Glutamatergic neuron (in vitro differentiated cells): ENCODE data around the gene C16orf78. TPM values are rescaled to one million over a fixed set of nuclear protein-coding genes. Genes with fewer than 3 reads are reported as not detected.

Source experiments
- DNase-seq: peaks from one replicate; pipeline ENCODE4 v3.0.0; 2022
- H3K27ac Mint-ChIP-seq: one replicate; pipeline ENCODE4 v1.8.0; 2020; ENCODE audit warnings: mild to moderate bottlenecking, mixed read lengths, inconsistent platforms; ENCODE audit not compliant: unreplicated experiment
- H3K27me3 Mint-ChIP-seq: one replicate; pipeline ENCODE4 v1.8.0; 2020; ENCODE audit warnings: mild to moderate bottlenecking, moderate library complexity, mixed read lengths, inconsistent platforms; ENCODE audit not compliant: unreplicated experiment
- H3K36me3 Mint-ChIP-seq: one replicate; pipeline ENCODE4 v1.8.0; 2020; ENCODE audit warnings: mild to moderate bottlenecking, mixed read lengths, inconsistent platforms; ENCODE audit not compliant: unreplicated experiment
- H3K4me1 Mint-ChIP-seq: one replicate; pipeline ENCODE4 v1.8.0; 2020; ENCODE audit warnings: mild to moderate bottlenecking, low read depth, mixed read lengths, inconsistent platforms; ENCODE audit not compliant: unreplicated experiment
- H3K4me3 Mint-ChIP-seq: one replicate; pipeline ENCODE4 v1.8.0; 2020; ENCODE audit warnings: mild to moderate bottlenecking, mixed read lengths, inconsistent platforms; ENCODE audit not compliant: unreplicated experiment
- H3K9me3 Mint-ChIP-seq: one replicate; pipeline ENCODE4 v1.8.0; 2020; ENCODE audit warnings: mild to moderate bottlenecking, moderate library complexity, mixed read lengths, inconsistent platforms; ENCODE audit not compliant: unreplicated experiment
- total RNA-seq: library from RNA; stranded (reverse); fragmentation: NEBNext Ultra II Directional; extraction: Animal tissue kit (Norgen Biotek cat#: 25700); gene quantifications from one replicate; pipeline ENCODE4 v1.2.1, GENCODE V29; 2021; ENCODE audit not compliant: unreplicated experiment
- TF ChIP-seq, protein P1 (sequence below): fragments of 200-600 bp; sonication (generic); IDR thresholded peaks from one replicate; pipeline ENCODE4 v1.5.0; 2021; ENCODE audit not compliant: partially characterized antibody, unreplicated experiment

C16orf78 gene
- total RNA-seq, 1 donor from 2014 or later: not detected

GRCh38 chr16:49419006-49419405 lies 45.4 kb downstream of the C16orf78 start:
- Mint-ChIP-seq H3K27me3 (peaks cover 4% of the 10 kb centered on the region), H3K4me1 (peaks cover 10% of the 10 kb centered on the region)
- no peak for DNase-seq

GRCh38 chr16:49419862-49420261 lies 46.3 kb downstream of the C16orf78 start:
- H3K36me3 Mint-ChIP-seq: peaks cover 4% of the 10 kb centered on the region
- TF ChIP-seq, protein P1, sequence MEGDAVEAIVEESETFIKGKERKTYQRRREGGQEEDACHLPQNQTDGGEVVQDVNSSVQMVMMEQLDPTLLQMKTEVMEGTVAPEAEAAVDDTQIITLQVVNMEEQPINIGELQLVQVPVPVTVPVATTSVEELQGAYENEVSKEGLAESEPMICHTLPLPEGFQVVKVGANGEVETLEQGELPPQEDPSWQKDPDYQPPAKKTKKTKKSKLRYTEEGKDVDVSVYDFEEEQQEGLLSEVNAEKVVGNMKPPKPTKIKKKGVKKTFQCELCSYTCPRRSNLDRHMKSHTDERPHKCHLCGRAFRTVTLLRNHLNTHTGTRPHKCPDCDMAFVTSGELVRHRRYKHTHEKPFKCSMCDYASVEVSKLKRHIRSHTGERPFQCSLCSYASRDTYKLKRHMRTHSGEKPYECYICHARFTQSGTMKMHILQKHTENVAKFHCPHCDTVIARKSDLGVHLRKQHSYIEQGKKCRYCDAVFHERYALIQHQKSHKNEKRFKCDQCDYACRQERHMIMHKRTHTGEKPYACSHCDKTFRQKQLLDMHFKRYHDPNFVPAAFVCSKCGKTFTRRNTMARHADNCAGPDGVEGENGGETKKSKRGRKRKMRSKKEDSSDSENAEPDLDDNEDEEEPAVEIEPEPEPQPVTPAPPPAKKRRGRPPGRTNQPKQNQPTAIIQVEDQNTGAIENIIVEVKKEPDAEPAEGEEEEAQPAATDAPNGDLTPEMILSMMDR: no peak
- no peak overlapping the region for H3K27ac Mint-ChIP-seq
- H3K9me3 Mint-ChIP-seq: peaks cover 3% of the 10 kb centered on the region
- H3K4me3 Mint-ChIP-seq: no peak overlapping the region
- peaks cover 10% of the 10 kb centered on the region for H3K4me1 Mint-ChIP-seq
- no peak for DNase-seq
- peaks cover 4% of the 10 kb centered on the region for H3K27me3 Mint-ChIP-seq

More at GRCh38 chr16:49419006-49419405, 45.4 kb downstream of the C16orf78 start:
- TF ChIP-seq, protein P1: no peak
- no peak overlapping the region for H3K4me3 Mint-ChIP-seq
- no peak overlapping the region for H3K27ac Mint-ChIP-seq
- H3K36me3 Mint-ChIP-seq: peaks cover 2% of the 10 kb centered on the region
- peaks cover 3% of the 10 kb centered on the region for H3K9me3 Mint-ChIP-seq

GRCh38 chr16:49422896-49423295 lies 49.3 kb downstream of the C16orf78 start:
- H3K4me1 Mint-ChIP-seq: peaks cover 7% of the 10 kb centered on the region
- H3K36me3 Mint-ChIP-seq: peaks cover 4% of the 10 kb centered on the region
- TF ChIP-seq, protein P1: no peak
- H3K27ac Mint-ChIP-seq: no peak overlapping the region
- H3K4me3 Mint-ChIP-seq: no peak overlapping the region
- no peak for DNase-seq
- H3K27me3 Mint-ChIP-seq: peaks cover 1% of the 10 kb centered on the region
- H3K9me3 Mint-ChIP-seq: peaks cover 3% of the 10 kb centered on the region

- Mint-ChIP-seq H3K27ac (no peak overlapping the region), H3K36me3 (peaks cover 15% of the 10 kb centered on the region), H3K4me1 (peaks cover 3% of the 10 kb centered on the region), H3K9me3 (peaks cover 1% of the 10 kb centered on the region), H3K4me3 (no peak overlapping the region), H3K27me3 (peaks cover 1% of the 10 kb centered on the region)
- TF ChIP-seq, protein P1: no peak
- DNase-seq: no peak
Measured at GRCh38 chr16:49424961-49425360, 51.4 kb downstream of the C16orf78 start.

GRCh38 chr16:49427771-49428170 lies 54.2 kb downstream of the C16orf78 start:
- TF ChIP-seq, protein P1: no peak
- no peak for DNase-seq
- Mint-ChIP-seq H3K9me3 (peaks cover 1% of the 10 kb centered on the region), H3K27ac (no peak overlapping the region), H3K27me3 (peaks cover 1% of the 10 kb centered on the region), H3K4me3 (no peak overlapping the region), H3K36me3 (peaks cover 15% of the 10 kb centered on the region), H3K4me1 (no peaks in the 10 kb centered on the region)
